Endometrial microvascular endothelial cells (primary cell): ENCODE data around the gene YIPF1. TPM values are rescaled to one million over a fixed set of nuclear protein-coding genes. Genes with fewer than 3 reads are reported as not detected.
"Not testable (repeated sequence)": the region's sequence is repeated elsewhere in the genome, so short reads cannot be mapped to it uniquely, and the experiment has no call there.

ENCODE experiments used
- in situ Hi-C: cut with HindIII; loops from 2 replicates; pipeline ENCODE4 v1.10.0; 2017; ENCODE audit warnings: low sequenced_read_pairs, low pct_unique_long_range_greater_than_20kb; ENCODE audit errors: inconsistent ontology term
- total RNA-seq: library from RNA; depleted of rRNA; stranded (reverse); fragments of >200 nt; gene quantifications from one replicate; pipeline ENCODE4 v1.2.3, GENCODE V29; 2015; ENCODE audit errors: inconsistent ontology term

YIPF1 gene
- total RNA-seq, 1 donor from 2014 or later, result 22.6 TPM

DNA sequence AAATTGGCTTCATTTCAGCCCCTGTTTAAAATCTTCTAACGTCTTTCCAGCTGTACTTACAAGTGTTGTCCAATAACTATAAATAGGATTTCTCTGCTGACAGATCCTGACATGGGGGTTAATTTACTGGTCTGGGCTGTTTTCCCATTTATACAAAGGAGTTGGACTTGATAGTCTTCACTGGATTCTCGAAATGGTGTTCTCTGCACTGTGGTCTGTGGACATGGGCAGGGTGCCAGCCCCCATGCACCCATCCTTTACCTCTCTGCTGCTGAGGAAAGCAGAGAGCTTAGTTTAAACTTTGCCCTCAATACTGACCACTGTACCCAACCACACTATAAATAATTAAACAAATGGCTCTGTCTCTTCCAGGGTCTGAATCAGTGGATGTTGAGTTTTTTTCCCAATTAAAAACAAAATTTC, 9.6 kb upstream of the YIPF1 start:
- in situ Hi-C loops, result no loop called here

DNA sequence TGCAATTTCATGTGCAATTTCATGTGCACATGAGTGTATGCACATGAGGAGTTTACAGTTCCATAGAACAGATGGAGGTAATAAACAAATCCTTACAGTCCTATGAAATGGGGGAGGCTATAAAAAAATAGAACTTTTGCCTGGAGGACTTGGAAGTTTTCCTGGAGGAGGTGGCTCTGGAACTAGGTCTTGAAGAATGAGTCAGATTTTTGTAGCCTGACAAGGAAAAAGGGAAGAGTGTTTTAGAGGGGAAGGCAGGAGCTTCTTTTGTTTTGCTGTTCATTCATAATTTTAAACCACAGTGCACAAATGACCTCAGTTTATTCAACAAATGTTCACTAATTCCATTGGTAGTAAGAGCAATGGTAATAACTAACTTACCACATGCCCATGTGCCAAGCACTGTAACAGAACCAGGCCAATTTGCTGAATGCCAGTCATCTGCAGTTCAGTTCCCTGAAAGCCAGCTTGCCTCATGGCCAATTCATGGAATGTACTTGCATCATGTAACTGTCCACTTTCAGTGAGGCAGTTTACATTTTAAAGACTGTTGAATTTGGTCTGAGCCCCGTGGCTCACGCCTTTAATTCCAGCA, 7.1 kb upstream of the YIPF1 start:
- in situ Hi-C loops, result no loop called here

DNA sequence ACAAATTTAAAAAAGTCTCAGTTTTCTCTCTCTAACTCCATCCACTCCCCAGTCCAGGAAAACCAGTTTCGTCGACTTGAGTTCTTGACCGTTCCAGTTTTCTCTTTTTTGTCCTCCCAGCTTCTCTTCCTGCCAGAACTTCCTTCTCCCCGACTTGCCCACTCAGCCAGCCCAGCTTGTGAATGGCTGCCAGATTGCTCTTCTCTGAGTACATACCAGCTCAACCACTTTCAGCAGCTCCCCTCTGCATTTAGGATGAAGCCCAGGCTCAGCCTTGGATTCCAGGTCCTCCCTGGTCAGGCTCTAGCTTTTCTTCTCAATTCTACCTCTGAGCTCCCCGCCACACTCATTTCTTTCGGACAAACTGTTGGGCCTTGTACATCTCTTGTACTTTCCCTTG, 5.8 kb upstream of the YIPF1 start:
- in situ Hi-C loops, result no loop called here

DNA sequence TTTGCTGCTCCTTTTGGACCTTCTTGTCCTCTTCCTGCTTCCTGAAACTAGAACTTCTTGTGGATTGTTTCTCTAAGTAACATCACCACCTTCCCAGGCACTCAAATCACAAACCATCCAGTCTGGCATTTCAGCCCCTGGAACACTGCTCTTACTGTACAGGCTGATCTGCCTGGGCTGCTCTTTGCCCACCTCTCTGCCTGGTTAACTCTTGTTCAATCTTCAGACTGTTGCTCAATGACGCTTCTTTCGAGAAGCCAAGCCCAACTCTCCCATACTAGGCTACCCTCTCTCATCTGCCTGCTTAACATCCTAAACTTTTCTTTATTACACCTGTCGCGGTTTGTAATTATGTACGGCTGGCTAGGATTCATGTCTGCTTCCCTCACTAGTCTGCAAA, 5.0 kb upstream of the YIPF1 start:
- in situ Hi-C loops, result no loop called here

DNA sequence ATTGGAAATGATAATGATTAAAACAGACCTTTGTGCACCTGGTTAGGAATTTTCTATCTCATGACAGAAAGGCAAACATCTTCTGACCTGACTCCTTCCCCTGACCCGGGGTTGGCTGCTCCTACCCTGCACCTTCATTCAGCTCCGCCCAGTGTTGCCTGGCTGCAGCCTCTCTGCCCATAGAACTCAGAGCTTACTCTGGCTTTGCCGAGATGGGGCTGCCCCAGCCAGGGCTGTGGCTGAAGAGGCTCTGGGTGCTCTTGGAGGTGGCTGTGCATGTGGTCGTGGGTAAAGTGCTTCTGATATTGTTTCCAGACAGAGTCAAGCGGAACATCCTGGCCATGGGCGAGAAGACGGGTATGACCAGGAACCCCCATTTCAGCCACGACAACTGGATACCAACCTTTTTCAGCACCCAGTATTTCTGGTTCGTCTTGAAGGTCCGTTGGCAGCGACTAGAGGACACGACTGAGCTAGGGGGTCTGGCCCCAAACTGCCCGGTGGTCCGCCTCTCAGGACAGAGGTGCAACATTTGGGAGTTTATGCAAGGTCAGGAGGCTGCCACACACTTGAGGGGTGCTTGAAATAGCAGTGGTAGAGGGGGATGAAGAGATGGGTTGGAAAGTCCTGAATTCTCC, 4.5 kb upstream of the YIPF1 start, which contains the start of gene DIO1:
TSS of gene DIO1 (plus strand) at position 189 of the 638 bp plus-strand sequence. CDS start at position 213, 24 bp downstream.
- in situ Hi-C loops, result no loop called here

DNA sequence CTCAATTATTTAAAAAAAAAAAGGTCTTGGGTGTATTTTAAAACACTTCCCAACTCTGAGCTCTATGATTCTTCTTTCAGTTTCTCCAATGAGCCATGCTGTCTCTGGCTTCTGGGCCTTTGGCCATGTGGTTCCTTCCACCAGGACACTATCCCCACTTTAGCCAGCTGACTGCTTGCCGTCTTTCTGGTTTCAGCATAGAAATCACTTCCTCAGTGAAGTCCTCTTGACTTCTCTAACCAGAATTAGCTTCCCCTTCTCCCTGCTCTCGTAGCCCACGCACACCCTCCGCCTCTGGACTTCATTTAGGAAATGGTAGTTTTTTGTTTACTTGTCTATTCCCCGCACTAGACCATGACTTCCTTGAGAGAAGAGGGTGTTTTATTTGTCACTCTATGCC, 3.3 kb upstream of the YIPF1 start:
- in situ Hi-C loops, result no loop called here

DNA sequence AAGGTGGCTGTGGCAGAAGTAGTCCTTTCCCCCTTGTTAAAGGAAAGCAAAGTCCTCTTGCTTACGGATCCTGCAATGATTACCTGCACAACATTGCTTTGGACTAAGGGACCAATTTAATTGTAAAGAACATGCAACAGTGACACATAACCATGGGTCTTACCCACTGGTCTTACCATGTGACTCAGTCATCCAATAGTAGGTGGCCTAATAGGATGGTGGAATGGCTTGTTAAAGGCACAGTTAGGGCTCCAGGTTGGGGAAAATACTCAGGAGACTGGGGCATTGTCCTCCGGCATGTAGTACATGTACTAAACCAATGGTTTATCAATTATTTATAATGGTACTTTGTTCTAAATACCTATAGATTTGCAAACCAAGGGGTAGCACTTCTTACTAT, 2.1 kb upstream of the YIPF1 start:
- in situ Hi-C loops, result no loop called here

DNA sequence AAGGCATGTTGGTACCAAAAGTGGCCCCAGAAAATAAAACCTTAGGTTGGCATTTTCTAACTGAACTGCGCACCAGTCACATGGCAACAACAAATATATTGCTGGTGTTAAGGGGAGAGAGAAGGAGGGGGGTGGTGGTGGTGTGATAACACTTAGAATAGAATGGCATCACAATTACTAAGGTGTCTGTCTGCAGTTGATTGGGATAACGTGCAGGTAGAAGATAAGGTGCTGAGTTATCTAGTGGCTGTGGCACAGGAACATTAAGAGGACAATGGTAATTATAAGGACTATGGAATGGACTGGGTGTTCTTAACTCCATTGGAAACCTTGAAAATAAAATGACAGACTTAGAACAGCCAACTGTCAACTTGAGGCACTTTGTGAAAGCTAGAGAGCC, 1.4 kb upstream of the YIPF1 start:
- in situ Hi-C loops, result no loop called here

DNA sequence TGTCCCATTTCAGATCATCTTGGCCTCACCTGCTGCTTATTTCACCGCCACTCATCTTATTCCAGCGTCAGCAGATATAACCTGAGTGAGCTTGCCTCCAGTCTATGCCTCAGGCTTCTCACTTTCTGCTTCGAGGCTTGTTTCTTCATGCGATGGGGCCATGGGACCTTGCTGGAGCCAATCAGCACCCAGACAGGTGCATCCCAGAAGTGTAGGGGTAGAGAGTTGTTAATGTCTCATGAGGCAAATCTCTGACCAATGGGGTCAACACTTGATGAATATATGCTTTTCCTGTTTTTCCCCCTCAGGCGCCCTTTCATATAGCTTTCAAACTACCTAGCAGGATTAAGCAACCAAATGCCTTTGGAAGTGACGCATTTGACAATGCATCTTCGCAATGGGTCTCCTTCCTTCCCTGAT, 935 bp upstream of the YIPF1 start:
- in situ Hi-C loops, result no loop called here

DNA sequence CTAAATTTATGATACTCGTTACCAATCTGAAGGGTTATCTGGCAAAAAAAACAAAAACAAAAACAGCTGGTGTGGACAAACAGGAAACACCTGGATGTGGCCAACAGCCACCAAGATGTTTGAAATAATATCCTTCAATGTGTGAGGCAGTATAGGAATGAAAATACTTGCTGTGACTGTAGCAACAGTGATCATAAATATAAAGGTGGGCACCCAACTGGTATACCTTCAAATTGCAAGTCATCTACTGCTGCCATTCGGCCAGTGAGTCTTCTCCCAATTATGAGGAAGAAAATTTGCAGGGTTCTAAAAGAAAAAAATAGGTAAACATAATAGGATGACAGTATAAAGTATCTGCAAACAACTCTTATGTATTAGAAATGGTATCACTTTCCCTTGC, 916 bp downstream of the YIPF1 start:
- in situ Hi-C loops, result no loop called here

DNA sequence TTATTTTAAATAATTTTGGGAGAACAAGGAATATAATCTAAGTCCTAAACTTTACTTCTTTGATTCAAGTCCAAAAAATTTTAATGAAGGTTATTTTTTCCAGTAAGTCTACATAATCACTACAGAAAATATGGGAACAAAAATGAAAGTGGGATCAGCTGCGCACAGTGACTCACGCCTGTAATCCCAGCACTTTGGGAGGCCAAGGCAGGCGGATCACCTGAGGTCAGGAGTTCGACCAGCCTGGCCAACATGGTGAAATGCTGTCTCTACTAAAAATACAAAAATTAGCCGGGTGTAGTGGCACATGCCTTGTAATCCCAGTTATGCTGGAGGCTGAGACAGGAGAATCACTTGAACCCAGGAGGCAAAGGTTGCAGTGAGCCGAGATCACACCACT, 6.0 kb downstream of the YIPF1 start:
- in situ Hi-C loops, result not testable (repeated sequence)

DNA sequence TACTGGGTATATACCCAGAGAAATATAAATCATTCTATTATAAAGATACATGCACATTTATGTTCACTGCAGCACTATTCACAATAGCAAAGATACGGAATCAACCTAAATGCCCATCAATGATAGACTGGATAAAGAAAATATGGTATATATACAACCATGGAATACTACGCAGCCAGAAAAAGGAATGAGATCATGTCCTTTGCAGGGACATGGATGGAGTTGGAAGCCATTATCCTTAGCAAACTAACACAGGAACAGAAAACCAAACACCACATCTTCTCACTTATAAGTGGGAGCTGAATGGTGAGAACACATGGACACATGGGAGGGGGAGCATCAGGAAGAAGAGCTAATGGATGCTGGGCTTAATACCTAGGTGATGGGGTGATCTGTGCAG, 7.7 kb downstream of the YIPF1 start:
- in situ Hi-C loops, result not testable (repeated sequence)

DNA sequence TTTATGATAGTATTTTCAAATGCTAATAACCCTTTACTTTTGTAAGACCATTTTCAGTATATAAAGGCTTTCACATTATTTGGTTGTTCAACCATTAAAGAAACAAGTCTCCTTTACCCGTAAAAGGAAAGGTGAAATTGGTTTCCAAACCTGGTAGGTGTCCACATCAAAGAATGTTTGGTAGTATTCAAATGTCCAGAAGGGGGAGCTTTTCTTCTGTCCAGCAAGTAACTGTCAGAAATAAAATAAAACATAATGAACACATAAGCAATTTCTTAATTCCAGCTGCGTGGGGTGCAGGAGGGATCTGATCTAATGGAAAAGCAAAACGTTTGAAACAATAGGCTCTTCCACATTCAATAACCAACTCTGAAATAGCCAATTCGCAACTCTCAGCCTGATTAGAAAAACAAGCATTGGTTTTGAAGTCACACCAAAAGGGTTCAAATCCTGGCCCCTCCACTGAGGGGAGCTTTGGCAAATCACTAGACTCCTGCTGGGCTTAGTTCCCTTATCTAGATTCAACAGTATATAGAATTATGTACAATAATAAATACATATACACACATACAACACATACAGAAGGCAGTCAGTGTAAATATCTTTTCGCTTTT, 11.0 kb downstream of the YIPF1 start:
- in situ Hi-C loops, result no loop called here

DNA sequence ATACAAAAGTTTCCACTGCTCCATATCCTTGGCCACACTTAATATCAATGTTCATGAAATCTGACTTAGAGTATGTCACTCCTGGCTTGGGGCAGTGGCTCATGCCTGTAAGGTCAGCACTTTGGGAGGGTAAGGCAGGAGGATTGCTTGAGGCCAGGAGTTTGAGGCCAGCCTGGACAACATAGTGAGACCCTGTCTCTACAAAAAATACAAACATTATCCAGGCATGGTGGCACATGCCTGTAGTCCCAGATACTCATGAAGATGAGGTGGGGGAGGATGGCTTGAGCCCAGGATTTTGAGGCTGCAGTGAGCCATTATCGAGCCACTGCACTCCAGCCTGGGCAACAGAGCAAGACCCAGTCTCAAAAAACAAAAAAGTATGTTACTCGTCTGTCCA, 14.4 kb downstream of the YIPF1 start:
- in situ Hi-C loops, result not testable (repeated sequence)

DNA sequence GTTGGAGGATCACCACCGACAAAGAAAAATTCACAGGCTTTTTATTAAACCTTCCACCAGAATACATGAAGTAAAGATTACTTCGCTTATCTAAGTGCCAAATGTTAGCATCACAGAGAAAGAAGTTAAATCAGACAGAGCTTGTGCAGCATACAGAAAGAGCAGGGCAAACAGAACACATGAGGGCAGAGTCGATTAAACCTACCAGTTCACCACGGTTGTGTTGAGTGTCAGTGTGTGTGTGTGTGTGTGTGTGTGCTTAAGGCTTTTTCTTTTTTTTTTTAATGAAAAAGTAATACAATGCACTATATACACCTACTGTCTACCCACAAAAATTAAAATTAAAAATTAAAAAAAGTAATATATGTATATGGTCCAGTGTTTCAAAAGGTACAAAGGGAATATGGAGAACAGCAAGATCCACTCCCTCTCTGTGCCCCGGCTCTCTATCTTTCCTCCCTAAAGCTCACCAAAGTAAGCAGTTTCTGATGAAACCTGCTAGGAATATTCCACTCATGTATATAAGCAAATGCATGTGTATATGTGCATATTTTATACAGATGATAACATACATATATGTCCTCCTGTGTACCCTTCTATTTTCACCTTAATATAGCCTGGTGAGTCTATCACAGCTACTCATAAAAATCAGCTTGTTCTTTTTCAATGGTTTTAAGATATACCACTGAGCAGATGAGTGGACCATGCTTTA, 17.7 kb downstream of the YIPF1 start:
- in situ Hi-C loops, result no loop called here

DNA sequence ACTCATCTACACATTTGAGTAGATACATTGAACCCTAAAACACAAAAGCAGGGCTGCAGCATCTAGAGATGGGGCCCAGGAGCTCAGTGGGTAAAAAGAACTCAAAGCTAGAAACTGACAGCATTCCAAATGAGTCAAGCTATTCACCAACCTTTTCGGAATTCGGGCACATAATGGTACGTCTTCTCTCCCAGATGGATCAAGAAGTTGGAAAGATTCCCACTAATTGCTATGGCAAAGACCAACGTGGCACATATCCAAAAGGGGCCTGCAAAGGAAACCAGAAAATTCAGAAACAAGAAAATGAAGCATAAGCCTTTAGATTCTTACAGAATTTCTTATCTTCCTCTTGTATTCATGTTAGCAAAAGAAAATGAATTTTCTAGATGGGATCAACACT, 18.4 kb downstream of the YIPF1 start:
- in situ Hi-C loops, result no loop called here

DNA sequence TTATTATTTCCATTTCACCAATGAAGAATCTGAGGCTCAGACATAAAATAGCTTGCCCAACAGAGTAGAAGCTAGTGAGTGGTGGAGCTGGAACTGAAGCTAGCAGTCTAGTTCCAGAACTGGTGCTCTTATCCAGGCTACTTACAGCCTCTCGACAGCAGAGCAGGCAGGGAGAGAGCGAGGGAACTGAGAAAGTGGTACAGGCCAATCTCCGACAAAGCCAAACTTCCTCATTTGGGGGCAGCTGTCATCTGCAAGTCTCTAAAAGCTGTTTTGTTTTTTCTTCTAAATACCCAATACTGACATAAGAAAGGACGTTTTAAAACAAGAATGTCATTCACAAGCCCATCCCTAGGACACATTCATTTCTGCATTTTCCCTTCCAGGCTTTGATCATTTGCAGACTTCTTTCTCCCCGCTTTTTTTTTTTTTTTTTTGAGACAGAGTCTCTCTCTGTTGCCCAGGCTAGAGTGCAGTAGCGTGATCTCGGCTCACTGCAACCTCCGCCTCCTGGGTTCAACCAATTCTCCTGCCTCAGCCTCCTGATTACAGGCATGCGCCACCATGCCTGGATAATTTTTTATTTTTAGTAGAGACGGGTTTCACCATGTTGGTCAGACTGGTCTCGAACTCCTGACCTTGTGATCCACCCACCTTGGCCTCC, 20.0 kb downstream of the YIPF1 start:
- in situ Hi-C loops, result no loop called here

DNA sequence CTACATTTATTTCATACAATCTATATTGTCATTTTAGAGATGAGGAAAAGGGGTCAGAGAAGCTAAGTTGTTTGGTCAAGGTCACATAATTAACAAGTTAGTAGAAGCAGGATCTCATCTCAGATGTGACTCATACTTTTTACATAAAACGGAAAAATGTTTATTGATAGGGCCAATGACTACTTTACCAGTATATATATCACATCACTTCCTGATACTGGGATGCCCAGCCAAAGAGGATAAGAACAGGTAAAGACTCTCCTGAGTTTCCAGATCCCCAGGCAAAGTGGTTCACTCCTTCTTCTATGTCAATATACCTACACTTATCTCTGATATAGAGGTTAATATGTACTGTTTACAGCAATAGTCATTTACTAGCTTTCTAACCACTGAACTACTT, 21.0 kb downstream of the YIPF1 start:
- in situ Hi-C loops, result no loop called here

DNA sequence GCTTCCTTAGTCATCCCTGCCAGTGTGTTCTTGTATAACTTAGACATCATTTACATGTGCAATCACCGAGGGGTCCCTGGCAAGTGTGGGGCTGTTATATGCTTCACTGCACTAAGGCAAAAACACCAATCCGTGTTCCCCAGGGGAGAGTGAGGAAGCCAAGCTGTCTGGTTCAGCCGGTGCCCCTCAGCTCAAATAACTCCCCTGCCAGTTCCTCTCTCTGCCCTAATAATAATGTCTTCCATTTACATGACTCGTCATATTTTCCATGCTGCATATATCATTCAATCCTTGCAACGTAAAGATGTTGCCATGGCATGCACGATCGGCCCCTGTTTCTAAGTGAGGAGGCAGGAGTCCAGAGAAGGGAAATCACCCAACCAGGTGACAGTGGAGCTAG, 27.1 kb downstream of the YIPF1 start:
- in situ Hi-C loops, result no loop called here
